Panc1 (cell line): ENCODE measurements around the gene HK2. TPM values are rescaled to one million over a fixed set of nuclear protein-coding genes. Genes with fewer than 3 reads are reported as not detected.

Source experiments
- ATAC-seq: fragments of 200-7000 bp; cut with Tn5 transposase; 2 replicates; pipeline ENCODE4 v1.9.1; 2020; ENCODE audit warnings: mild to moderate bottlenecking, moderate library complexity
- BruUV-seq: library from RNA; stranded (reverse); fragments of 400-500 nt; replicated peaks from 2 replicates; lab custom pipeline; 2021; lab: Mats Ljungman, UMichigan
- CTCF ChIA-PET: fragments of 300-600 bp; sonication (Branson Sonifier 250); formaldehyde crosslinking; loops from one replicate; lab custom pipeline; 2022; ENCODE audit warnings: antibody characterized with exemption; lab: Charles Lee
- POLR2A ChIA-PET: fragments of 300-600 bp; sonication (Branson Sonifier 250); formaldehyde crosslinking; loops from one replicate; lab custom pipeline; 2022; ENCODE audit warnings: antibody characterized with exemption; lab: Charles Lee
- DNase-seq: peaks from one replicate; pipeline ENCODE4 v3.0.0-alpha.2; 2010; ENCODE audit warnings: low read depth, low spot score
- H3K27ac ChIP-seq: 2 replicates; pipeline ENCODE4 v1.5.1; 2011; ENCODE audit warnings: mild to moderate bottlenecking, low read length, inconsistent platforms
- H3K27me3 ChIP-seq: fragments of 200-500 bp; sonication (Bioruptor generic); 2 replicates; pipeline ENCODE4 v1.6.0; 2014; ENCODE audit warnings: low read length, inconsistent platforms; ENCODE audit not compliant: control insufficient read depth, insufficient read depth
- H3K36me3 ChIP-seq: fragments of 200-500 bp; sonication (Bioruptor generic); 2 replicates; pipeline ENCODE4 v1.5.1; 2014; ENCODE audit warnings: inconsistent platforms, mild to moderate bottlenecking, low read length, moderate library complexity; ENCODE audit not compliant: control insufficient read depth, insufficient read depth
- H3K4me1 ChIP-seq: 2 replicates; pipeline ENCODE4 v1.5.1; 2011; ENCODE audit warnings: inconsistent platforms, mild to moderate bottlenecking, low read length, moderate library complexity; ENCODE audit not compliant: control insufficient read depth, insufficient read depth
- H3K4me3 ChIP-seq, 2 experiments: 2 replicates each; pipeline ENCODE4 v1.5.1; 2011 to 2012; ENCODE audit warnings: low read depth in 2 of 2, low read length in 2 of 2, mild to moderate bottlenecking in 2 of 2, inconsistent platforms in 1 of 2, moderate library complexity in 1 of 2
- H3K9me3 ChIP-seq: fragments of 200-500 bp; sonication (Bioruptor generic); 2 replicates; pipeline ENCODE4 v1.5.1; 2014; ENCODE audit warnings: low read depth, mild to moderate bottlenecking, inconsistent platforms, low read length, moderate library complexity; ENCODE audit not compliant: control insufficient read depth, insufficient read depth
- CTCF ChIP-seq: fragments of 450-650 bp; IDR thresholded peaks from 2 replicates; pipeline ENCODE4 v1.5.1; 2017; ENCODE audit warnings: mild to moderate bottlenecking
- POLR2AphosphoS5 ChIP-seq: IDR thresholded peaks from 2 replicates; pipeline ENCODE4 v1.6.1; 2012; ENCODE audit warnings: mild to moderate bottlenecking, low read depth, low read length, moderate library complexity
- REST ChIP-seq, 2 experiments: IDR thresholded peaks; 2 replicates each; pipeline ENCODE4 v1.6.1; 2011 to 2012; ENCODE audit warnings: low read depth in 2 of 2, control low read depth in 1 of 2, low read length in 1 of 2, mild to moderate bottlenecking in 1 of 2, moderate library complexity in 1 of 2; ENCODE audit not compliant: insufficient read depth in 1 of 2
- SIN3A ChIP-seq: IDR thresholded peaks from 2 replicates; pipeline ENCODE4 v1.6.1; 2012; ENCODE audit warnings: low read depth, mild to moderate bottlenecking, low read length, moderate library complexity, borderline replicate concordance; ENCODE audit not compliant: insufficient read depth
- TCF7L2 ChIP-seq: IDR thresholded peaks from 2 replicates; pipeline ENCODE4 v1.6.1; 2011; ENCODE audit warnings: mild to moderate bottlenecking, low read depth, low read length, inconsistent platforms
- in situ Hi-C: cut with HindIII; loops from 2 replicates; pipeline ENCODE4 v1.10.0; 2016; ENCODE audit warnings: low sequenced_read_pairs, low pct_unique_long_range_greater_than_20kb
- intact Hi-C: fragments of 100-400 bp; cut with micrococcal nuclease; formaldehyde crosslinking; loops from one replicate; pipeline ENCODE4 v1.10.0; 2022; ENCODE audit not compliant: unreplicated experiment
- total RNA-seq: library from RNA; stranded (reverse); gene quantifications from one replicate; pipeline ENCODE4 v1.2.1, GENCODE V29; 2021; ENCODE audit not compliant: unreplicated experiment

HK2 gene
- total RNA-seq, 1 experiment from 2014 or later = 1.7 TPM

- in situ Hi-C loops (no loop called here), intact Hi-C loops (no loop called here)
- ATAC-seq = no peak
- TF ChIP-seq REST (IDR thresholded peaks at IDR 0.05; ENCODE audit: insufficient read depth in 1 of 2, low read depth in 2 of 2, low read length in 1 of 2) (no peak), TCF7L2 (no peak), SIN3A (no peak)
- no peaks in the 10 kb centered on the region for H3K27me3 ChIP-seq
- ChIA-PET CTCF (no interaction called here), POLR2A (no interaction called here)
- no peaks in the 10 kb centered on the region for H3K36me3 ChIP-seq
- BruUV-seq = no TSS peak
- no peak overlapping the region for H3K4me3 ChIP-seq
- no peaks in the 10 kb centered on the region for H3K4me1 ChIP-seq
- no peak for DNase-seq
- H3K9me3 ChIP-seq = no peaks in the 10 kb centered on the region
- no peak overlapping the region for H3K27ac ChIP-seq
These were observed 11.0 kb upstream of the HK2 start for GRCh38 chr2:74822771-74823566.

- H3K4me3 ChIP-seq = no peak overlapping the region
- POLR2A ChIA-PET = interaction anchor here (0.5 to 0.7 kb wide), 2 partner anchors 347 to 554 kb away, joined by 3 to 4 read pairs; no protein-coding TSS in a partner anchor
- TF ChIP-seq SIN3A = no peak
- no peak for TF ChIP-seq TCF7L2
- TF ChIP-seq CTCF = no peak
- no peak for TF ChIP-seq REST (IDR thresholded peaks at IDR 0.05; ENCODE audit: insufficient read depth in 1 of 2, low read depth in 2 of 2, low read length in 1 of 2)
- no peak for TF ChIP-seq POLR2AphosphoS5
These were observed 9.2 kb upstream of the HK2 start for GRCh38 chr2:74824679-74825078.

More at GRCh38 chr2:74824679-74825078, 9.2 kb upstream of the HK2 start:
- DNase-seq (no peak), ATAC-seq (no peak)
- Histone ChIP-seq H3K36me3 (no peaks in the 10 kb centered on the region), H3K9me3 (no peaks in the 10 kb centered on the region), H3K27me3 (no peaks in the 10 kb centered on the region), H3K4me1 (no peaks in the 10 kb centered on the region), H3K27ac (no peak overlapping the region)
- no TSS peak for BruUV-seq
- CTCF ChIA-PET = interaction anchor here (0.7 kb wide), 1 partner anchor 12 kb away, joined by 5 read pairs; no protein-coding TSS in a partner anchor
- intact Hi-C loops = no loop called here
- in situ Hi-C loops = no loop called here
